Left renal pelvis (tissue), 4 donors: ENCODE measurements around the gene ITPRIP. TPM values are rescaled to one million over a fixed set of nuclear protein-coding genes. Genes with fewer than 3 reads are reported as not detected.

Experiments
- DNase-seq, 4 donors: peaks; one replicate each; pipeline ENCODE4 v3.0.0-alpha.2; 2013; ENCODE audit warnings: low read depth in 4 of 4, low spot score in 3 of 4
- polyA plus RNA-seq, 4 donors: library from polyadenylated mRNA; unstranded; fragments of 120-200 nt; gene quantifications; one replicate each; pipeline ENCODE4 v1.2.1, GENCODE V29; 2013; ENCODE audit not compliant: insufficient read length in 4 of 4

The ITPRIP gene
- polyA plus RNA-seq, 4 donors = 9.4 to 25.6 (median 11.1) TPM

DNA sequence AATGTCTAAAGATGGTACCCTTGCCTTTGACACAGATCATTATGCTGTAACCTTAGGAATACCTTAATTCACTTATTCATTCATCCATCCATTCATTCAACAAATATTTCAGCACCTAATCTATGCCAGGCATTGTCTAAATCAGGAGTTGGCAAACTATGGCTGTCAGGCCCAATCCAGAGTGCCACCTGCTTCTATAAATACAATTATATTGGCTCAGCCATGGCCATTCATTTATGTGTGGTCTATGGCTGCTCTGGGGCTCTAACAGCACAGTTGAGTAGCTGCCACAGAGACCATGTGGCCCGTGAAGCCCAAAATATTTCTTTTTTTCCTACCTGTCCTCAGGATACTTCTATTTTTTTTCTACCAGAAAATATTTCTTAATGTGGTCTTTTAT is 6.0 kb upstream of the ITPRIP start:
- no peak for DNase-seq

- DNase-seq = no peak
Observed at GRCh38 chr10:104342941-104343411, 4.7 kb upstream of the ITPRIP start.

GRCh38 chr10:104340641-104341040 is 2.4 kb upstream of the ITPRIP start:
- no peak for DNase-seq

DNA sequence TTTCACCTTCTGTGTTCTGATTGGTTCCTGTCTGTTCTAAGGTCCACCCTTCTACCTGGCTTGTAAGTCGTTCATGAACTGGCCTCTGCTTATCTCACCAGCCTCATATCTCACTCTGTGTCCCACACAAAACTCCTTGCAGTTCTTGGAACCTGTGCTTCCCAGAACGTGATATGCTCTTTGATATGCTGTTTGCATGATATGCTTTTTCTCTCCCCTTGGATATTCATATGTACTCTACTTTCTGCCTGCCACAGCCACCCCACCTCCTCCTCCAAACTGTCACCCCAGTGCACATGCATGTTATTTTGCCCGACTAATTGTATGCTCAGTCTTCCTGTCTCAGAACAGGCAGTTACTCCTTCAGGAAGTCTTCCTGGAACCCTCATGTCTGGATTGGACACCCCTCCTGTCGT is 1.9 kb upstream of the ITPRIP start:
- DNase-seq = no peak

DNA sequence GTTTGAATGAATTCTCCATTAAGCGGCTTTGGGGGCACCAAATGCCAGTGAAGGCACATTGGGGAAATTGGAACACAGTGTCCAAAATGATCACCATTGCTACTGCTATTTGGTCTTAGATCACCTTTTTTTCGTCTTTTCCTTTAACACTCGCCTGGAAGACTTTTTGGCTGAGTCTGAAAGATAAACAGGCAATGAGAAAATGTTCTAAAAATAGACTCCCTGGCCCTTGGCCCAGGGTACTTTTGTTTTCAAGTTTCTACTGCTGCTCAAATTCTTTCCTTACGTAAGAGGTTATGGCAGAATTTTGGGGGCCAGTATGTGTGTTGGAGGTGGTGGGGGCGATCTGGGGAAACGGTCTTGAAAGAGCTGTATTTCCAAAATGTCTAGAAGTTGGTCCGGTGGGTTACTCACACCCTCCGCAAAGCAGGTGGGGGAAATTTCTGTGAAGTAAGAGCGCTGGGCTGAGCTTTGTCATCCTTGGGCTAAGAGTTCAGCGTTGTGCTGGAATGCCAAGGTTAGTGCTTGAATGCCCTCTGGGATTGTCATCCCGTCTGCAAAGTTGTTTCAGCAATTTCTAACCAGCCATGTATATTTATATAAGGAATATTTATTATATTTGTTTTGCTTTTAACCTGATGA is 1.3 kb upstream of the ITPRIP start:
- peak in 1 of 4 donors; percentile 72 for DNase-seq

DNA sequence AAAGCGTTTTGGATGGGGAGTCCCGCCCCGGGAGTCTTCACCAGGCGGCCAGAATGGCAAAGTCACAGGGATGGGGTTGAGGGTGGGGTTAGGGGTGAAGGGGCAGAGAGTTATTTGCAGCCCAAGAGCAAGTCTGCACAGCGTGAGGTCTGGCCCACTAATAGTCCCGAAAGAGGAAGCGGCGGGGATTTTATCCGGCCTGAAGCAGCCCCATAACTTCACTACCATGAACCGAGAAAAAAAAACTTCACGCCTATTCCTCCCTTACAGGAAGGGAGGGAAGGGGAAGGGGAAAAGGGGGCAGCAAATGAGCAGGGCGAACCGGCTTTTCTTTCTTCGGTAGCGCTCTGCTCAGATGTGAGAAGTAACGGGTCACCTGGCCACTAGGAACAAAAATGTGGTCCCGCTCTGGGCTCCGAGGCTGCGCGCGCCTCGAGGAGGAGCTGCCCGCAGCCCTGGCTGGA is 712 bp downstream of the ITPRIP start:
- no peak for DNase-seq

- DNase-seq = no peak
Observed at GRCh38 chr10:104336821-104337467, 1.3 kb downstream of the ITPRIP start.

- no peak for DNase-seq
Observed at GRCh38 chr10:104334965-104335650, 3.2 kb downstream of the ITPRIP start.

GRCh38 chr10:104334561-104334960 is 3.7 kb downstream of the ITPRIP start:
- no peak for DNase-seq

DNA sequence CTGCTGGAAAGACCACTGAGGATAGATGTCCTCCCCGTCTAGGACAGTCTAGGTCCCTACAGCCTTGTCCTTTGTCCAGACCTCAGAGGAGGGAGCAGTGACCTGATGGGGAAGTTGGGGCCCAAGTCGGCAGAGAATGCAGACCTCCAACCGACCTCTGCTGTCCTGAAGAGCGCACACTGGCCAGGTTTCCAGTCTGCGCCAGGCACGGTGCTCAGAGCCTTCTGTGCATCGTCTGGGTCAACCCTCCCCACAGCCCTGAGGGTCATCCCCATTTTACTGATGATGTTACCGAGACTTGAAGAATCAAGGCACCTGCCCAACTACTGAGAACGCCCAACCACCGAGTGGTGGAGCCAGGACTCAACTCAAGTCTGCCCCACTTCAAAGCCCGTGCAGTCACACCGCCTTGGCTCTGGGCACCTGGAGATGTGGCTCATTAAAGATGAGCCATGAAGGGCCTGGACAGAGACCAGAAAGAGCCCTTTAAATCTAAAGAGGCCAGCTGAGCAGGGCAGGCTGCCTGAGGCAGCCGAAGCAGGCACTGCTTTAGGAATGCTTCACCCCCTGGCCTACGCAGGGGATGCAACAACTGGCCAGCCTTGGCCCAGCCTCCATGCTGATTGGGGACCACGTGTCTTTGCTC is 4.4 kb downstream of the ITPRIP start:
- no peak for DNase-seq

- DNase-seq = no peak
Observed at GRCh38 chr10:104333032-104333727, 5.1 kb downstream of the ITPRIP start.

GRCh38 chr10:104332243-104333031 is 5.8 kb downstream of the ITPRIP start:
- DNase-seq = no peak

GRCh38 chr10:104331208-104331838 is 6.9 kb downstream of the ITPRIP start:
- no peak for DNase-seq

DNA sequence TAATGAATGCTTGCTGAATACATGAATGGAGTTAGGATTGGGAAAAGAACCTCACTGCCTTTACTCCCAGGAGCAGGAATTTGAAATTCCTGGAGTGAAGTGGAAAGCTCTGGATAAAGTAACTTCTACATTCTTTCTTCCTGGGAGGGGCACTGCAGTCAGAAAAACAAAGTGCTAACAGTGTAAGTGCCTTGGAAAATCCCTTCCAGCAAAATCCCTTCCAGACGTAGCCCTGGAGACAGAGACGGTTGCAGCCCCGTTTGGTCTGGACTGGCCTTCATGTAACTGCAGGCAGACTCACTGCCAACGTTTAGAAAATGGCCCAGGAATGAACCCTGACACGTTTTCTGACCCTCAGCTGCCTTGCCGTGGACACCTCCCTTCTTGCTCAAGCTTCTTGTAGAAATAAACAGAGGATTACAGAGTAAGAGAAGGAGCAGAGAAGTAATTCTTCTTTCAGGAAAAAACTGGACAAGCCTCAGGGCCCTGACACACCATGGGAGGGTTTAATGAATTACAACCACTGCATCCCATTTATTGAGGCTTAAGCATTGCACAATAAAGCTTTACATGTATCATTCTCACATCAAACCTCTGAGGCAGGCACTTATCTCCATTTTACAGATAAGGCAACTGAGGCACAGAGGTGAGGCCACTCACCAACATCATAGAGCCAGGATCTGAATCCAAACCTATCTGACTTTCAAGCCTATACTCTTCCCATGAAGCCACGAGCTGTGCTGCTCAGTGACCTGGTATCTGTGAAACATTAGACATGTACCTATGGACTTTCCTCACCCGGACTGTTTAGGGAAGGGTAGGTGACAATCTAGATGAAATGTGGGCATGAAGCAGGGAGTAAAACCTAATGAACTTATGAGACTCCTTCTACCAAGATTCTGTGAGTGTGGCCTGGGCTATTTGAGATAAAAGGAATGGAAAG is 7.8 kb downstream of the ITPRIP start:
- no peak for DNase-seq

- no peak for DNase-seq
Observed at GRCh38 chr10:104329735-104330134, 8.5 kb downstream of the ITPRIP start.

GRCh38 chr10:104328896-104329710 is 9.2 kb downstream of the ITPRIP start:
- DNase-seq = no peak

DNA sequence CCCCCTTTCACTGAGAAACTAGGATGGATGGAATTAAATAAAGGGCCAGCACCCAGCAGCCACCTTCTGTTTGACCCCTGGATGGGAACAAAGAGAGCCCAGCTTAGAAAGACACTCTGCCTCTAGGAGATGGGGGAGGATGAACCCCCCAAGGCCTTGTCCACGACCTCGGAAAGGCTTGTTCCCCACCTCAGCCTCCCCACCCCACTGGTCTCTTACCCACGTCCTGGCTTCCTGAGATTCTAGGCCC is 9.7 kb downstream of the ITPRIP start:
- no peak for DNase-seq
